Thymus (tissue), 11 donors: ENCODE results near the gene KANK4. TPM values are rescaled to one million over a fixed set of nuclear protein-coding genes. Genes with fewer than 3 reads are reported as not detected.
"Not testable (repeated sequence)": the region's sequence is repeated elsewhere in the genome, so short reads cannot be mapped to it uniquely, and the experiment has no call there.

Experiments used
- DNase-seq, 9 donors: peaks; one replicate each; pipeline ENCODE4 v3.0.0-alpha.2; 2013; ENCODE audit warnings: low spot score in 9 of 9, low read depth in 6 of 9, missing footprints in 1 of 9
- H3K27ac ChIP-seq, 2 donors: one replicate each; pipeline ENCODE4 v1.5.1; 2013; ENCODE audit warnings: control low read depth in 1 of 2, low read depth in 1 of 2, low read length in 1 of 2, mild to moderate bottlenecking in 1 of 2, moderate library complexity in 1 of 2
- H3K27me3 ChIP-seq, 2 donors: one replicate each; pipeline ENCODE4 v1.5.1; 2013; ENCODE audit warnings: low read length in 1 of 2; ENCODE audit not compliant: control insufficient read depth in 2 of 2, insufficient read depth in 1 of 2
- H3K36me3 ChIP-seq, 2 donors: one replicate each; pipeline ENCODE4 v1.5.1; 2013; ENCODE audit warnings: low read length in 1 of 2, mild to moderate bottlenecking in 1 of 2, moderate library complexity in 1 of 2; ENCODE audit not compliant: control insufficient read depth in 2 of 2, insufficient read depth in 2 of 2
- H3K4me1 ChIP-seq, 2 donors: one replicate each; pipeline ENCODE4 v1.5.1; 2013; ENCODE audit warnings: low read length in 2 of 2; ENCODE audit not compliant: control insufficient read depth in 2 of 2, insufficient read depth in 2 of 2
- H3K4me3 ChIP-seq, 2 donors: one replicate each; pipeline ENCODE4 v1.5.1; 2013; ENCODE audit warnings: low read length in 2 of 2, control low read depth in 1 of 2, mild to moderate bottlenecking in 1 of 2
- H3K9me3 ChIP-seq, 2 donors: one replicate each; pipeline ENCODE4 v1.5.1; 2013; ENCODE audit warnings: low read length in 1 of 2, mild to moderate bottlenecking in 1 of 2; ENCODE audit not compliant: control insufficient read depth in 2 of 2, insufficient read depth in 1 of 2
- WGBS: extraction: QIAGEN DNeasy Blood & Tissue Kit; methylation state at CpG from one replicate; pipeline ENCODE4 v1.1.7; 2013; 5-methylcytosine and 5-hydroxymethylcytosine counted together
- polyA plus RNA-seq: library from polyadenylated mRNA; stranded (reverse); fragments of 200-250 nt; gene quantifications from one replicate; pipeline ENCODE4 v1.2.3, GENCODE V29; 2013
- total RNA-seq: library from RNA; stranded (reverse); fragments of 120-200 nt; gene quantifications from one replicate; pipeline ENCODE4 v1.2.4, GENCODE V29; 2013
- donor health status: healthy.

KANK4 gene
- total and polyA plus RNA-seq, 2 donors, result 0.21 to 0.99 TPM

DNA sequence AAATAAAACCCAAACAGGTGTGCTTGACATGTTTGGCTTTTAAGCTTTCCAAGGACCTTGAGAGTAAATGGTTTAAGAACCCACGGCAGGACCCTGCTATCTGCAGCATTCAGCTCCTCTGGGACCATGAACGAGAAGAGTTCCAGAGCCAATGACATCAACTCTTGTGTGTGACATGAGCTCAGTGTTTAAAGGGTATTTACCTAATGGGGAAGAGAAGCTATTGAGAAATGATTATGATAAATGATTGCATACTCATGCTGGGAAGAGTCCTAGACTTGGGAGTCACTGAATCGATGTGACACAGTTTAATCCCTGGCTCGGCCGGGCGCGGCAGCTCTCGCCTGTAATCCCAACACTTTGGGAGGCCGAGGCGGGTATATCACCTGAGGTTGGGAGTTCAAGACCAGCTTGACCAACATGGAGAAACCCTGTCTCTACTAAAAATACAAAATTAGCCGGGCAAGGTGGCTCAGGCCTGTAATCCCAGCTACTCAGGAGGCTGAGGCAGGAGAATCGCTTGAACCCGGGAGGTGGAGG lies 55.4 kb downstream of the KANK4 start:
- no peak overlapping the region for H3K4me3 ChIP-seq
- 92% methylated on average over 13 of the region's 13 CpGs for WGBS
- peaks cover 0 to 2% of the 10 kb centered on the region in 2 donors for H3K4me1 ChIP-seq
- DNase-seq, result no peak
- no peaks in the 10 kb centered on the region for H3K27me3 ChIP-seq
- no peak overlapping the region for H3K27ac ChIP-seq
- no peaks in the 10 kb centered on the region for H3K9me3 ChIP-seq
- no peaks in the 10 kb centered on the region for H3K36me3 ChIP-seq

DNA sequence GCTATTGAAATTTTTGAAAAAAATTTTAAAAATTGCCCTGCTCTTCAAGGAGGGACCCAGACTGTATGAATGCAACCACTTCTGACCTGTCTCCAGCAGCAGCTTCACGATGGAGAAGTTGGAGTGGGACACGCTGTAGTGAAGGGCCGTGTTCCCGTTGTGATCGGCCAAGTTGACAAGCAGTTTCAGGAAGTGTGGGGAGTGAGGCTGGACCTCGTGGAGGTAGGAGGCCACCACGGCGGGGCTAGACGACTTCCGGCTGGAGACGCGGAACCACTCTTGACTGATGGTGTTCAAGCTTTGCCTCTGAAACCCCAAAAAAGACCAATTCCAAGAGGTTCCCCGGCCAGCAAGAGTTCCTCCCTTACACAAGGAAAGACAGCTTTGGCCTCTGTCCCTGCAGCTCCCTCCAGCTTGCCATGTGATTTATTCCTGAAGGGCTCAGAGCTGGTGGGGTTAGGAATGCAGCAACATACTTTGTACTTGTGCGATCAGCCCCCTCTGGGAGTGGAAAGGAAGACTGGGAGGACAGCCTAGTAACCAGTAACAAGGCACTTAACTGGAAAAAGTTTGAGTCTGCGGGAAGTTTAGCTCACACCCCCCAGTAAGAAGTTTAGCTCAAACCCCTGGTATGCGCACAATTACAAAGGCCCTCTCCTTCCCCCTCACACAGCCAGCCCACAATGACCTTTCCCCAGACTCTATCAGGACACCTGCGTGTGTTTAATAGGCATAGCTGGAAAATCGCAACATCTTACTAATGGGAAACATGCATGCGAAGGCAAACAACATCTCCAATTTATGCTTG lies 56.0 kb downstream of the KANK4 start:
- no peak for DNase-seq
- Histone ChIP-seq H3K9me3 (no peaks in the 10 kb centered on the region), H3K27me3 (no peaks in the 10 kb centered on the region), H3K4me3 (no peak overlapping the region), H3K4me1 (peaks cover 0 to 2% of the 10 kb centered on the region in 2 donors), H3K27ac (no peak overlapping the region), H3K36me3 (no peaks in the 10 kb centered on the region)
- WGBS, result 64% methylated on average over 19 of the region's 19 CpGs

DNA sequence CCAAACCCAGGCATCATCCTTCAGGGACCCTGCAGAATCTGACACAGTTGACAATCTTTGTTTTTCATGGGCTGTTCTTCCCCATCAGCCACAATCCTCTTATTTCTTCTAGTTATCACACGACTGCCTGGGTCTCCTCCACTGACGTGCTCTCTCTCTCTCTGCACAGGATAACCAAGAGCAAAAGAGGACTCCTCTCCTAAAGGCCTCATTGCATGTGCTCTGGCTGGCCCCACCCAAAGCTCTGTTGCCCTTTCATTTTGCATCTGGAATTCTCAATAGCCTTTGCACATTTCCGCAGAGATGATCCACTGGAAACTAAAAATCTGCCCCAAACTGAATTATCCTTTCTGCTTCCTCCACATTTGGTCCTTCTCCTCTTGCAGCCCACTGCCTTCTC lies 58.5 kb downstream of the KANK4 start:
- Histone ChIP-seq H3K9me3 (no peaks in the 10 kb centered on the region), H3K4me1 (no peaks in the 10 kb centered on the region), H3K36me3 (no peaks in the 10 kb centered on the region), H3K27me3 (no peaks in the 10 kb centered on the region), H3K4me3 (no peak overlapping the region), H3K27ac (no peak overlapping the region)
- 95% methylated on average over 3 of the region's 3 CpGs for WGBS
- DNase-seq, result no peak

DNA sequence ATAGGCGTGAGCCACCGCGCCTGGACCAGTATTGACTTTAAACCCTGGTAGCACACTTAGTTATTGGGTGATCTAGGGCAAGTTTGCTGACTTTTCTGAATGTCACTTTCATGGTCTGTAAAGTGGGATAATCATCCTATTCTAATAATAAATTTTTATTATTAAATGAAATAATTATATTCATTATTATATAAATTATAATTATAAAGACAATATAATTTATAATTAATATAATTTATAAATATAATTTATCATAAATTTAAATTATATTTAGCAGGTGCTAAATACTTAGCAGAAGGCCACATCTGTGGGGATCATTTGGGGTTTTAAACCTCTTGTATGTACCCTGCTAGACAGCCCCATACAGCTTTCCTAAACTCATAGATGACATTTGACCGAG lies 59.7 kb downstream of the KANK4 start:
- no peak for DNase-seq
- no peak overlapping the region for H3K4me3 ChIP-seq
- no peaks in the 10 kb centered on the region for H3K27me3 ChIP-seq
- no peaks in the 10 kb centered on the region for H3K4me1 ChIP-seq
- H3K27ac ChIP-seq, result no peak overlapping the region
- 97% methylated on average over 4 of the region's 4 CpGs for WGBS
- H3K9me3 ChIP-seq, result no peaks in the 10 kb centered on the region
- no peaks in the 10 kb centered on the region for H3K36me3 ChIP-seq

- Histone ChIP-seq H3K27ac (no peak overlapping the region), H3K4me1 (no peaks in the 10 kb centered on the region), H3K9me3 (no peaks in the 10 kb centered on the region), H3K27me3 (no peaks in the 10 kb centered on the region), H3K4me3 (no peak overlapping the region), H3K36me3 (no peaks in the 10 kb centered on the region)
- no peak for DNase-seq
- WGBS, result 66% methylated on average over 10 of the region's 10 CpGs
Observed at GRCh38 chr1:62250126-62250726, 69.0 kb downstream of the KANK4 start.

DNA sequence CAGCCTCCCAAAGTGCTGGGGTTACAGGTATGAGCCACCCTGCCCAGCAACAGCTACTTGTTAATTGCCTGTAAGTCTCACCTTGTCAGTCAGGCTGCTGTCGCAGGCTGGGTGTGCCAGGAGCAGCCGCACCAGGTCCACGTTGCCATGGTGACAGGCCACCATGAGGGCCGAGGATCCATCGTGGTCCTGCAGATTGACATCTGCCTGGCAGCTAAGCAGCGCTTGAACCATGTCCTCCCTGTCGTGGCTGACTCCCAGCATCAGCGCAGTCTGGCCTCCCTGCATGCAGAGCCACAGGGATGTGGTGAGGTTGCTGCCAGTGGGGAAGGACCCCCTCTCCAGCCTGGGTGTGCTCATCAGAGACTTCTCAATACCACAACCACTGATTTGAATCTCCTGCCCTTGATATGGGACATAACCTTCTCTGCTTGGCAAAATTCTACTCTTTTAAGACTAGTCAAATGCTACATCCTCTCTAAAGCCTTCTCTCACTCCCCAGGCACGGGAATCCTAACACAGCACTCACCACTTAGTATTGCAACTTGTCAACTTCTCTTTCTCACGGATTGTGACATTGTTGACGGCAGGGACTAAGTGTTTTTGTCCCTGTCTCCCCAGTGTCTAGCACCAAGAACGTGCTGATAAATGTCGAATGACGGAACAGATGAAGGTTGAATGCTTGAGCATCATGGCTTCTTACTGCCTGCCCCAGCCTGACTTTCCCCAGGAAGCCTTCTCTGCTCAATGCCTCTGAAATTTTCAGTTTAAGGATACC lies 71.7 kb downstream of the KANK4 start:
- 92% methylated on average over 14 of the region's 14 CpGs for WGBS
- no peaks in the 10 kb centered on the region for H3K36me3 ChIP-seq
- H3K9me3 ChIP-seq, result no peaks in the 10 kb centered on the region
- no peak overlapping the region for H3K27ac ChIP-seq
- H3K27me3 ChIP-seq, result no peaks in the 10 kb centered on the region
- H3K4me1 ChIP-seq, result no peaks in the 10 kb centered on the region
- no peak overlapping the region for H3K4me3 ChIP-seq
- DNase-seq, result no peak

GRCh38 chr1:62245201-62245600 lies 74.0 kb downstream of the KANK4 start:
- H3K27me3 ChIP-seq, result no peaks in the 10 kb centered on the region
- no peaks in the 10 kb centered on the region for H3K36me3 ChIP-seq
- no peak for DNase-seq
- H3K4me3 ChIP-seq, result no peak overlapping the region
- no peaks in the 10 kb centered on the region for H3K9me3 ChIP-seq
- H3K27ac ChIP-seq, result no peak overlapping the region
- H3K4me1 ChIP-seq, result no peaks in the 10 kb centered on the region

- not testable (repeated sequence) for DNase-seq, H3K4me3 ChIP-seq, H3K27ac ChIP-seq, H3K9me3 ChIP-seq, H3K36me3 ChIP-seq, H3K4me1 ChIP-seq, H3K27me3 ChIP-seq
- 96% methylated on average over 3 of the region's 3 CpGs for WGBS
Observed at GRCh38 chr1:62244380-62244779, 74.9 kb downstream of the KANK4 start.
